ENCODE measurements around the gene LRP1. TPM values are rescaled to one million over a fixed set of nuclear protein-coding genes. Genes with fewer than 3 reads are reported as not detected.

LRP1 gene
- total and polyA plus RNA-seq, 2 of the 4 experiments (the other 2 are of a cell fraction) = 73.1 to 142 TPM

DNA sequence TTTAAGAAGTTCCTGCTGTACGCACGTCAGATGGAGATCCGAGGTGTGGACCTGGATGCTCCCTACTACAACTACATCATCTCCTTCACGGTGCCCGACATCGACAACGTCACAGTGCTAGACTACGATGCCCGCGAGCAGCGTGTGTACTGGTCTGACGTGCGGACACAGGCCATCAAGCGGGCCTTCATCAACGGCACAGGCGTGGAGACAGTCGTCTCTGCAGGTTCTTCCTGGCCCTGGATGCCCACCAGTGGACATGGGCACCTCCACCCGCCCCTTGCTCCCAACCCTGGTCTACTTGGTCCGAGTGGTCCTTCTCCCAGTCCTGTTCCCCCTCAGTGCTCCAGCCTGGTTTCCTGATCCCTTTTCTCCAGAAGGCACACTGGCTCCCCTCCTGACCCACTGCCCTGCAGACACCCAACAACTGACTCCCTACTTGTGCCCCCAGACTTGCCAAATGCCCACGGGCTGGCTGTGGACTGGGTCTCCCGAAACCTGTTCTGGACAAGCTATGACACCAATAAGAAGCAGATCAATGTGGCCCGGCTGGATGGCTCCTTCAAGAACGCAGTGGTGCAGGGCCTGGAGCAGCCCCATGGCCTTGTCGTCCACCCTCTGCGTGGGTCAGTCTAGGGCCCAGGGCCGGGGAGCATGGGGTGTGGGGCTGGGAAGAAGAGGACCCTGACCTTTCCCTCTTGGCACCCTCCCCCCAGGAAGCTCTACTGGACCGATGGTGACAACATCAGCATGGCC, 51.2 kb downstream of the LRP1 start:
- Histone ChIP-seq H3K4me2 (ENCODE audit: low read depth, low read length) (no peak overlapping the region), H3K23ac (ENCODE audit: low read depth, low read length) (no peak overlapping the region), H4K20me1 (ENCODE audit: insufficient read depth, low read length) (peaks cover 30% of the 10 kb centered on the region), H2BK15ac (ENCODE audit: low read depth, low read length) (no peak overlapping the region), H3K14ac (replicated peaks; ENCODE audit: low read depth, low read length) (no peak overlapping the region), H2BK20ac (ENCODE audit: low read depth, low read length) (no peak overlapping the region), H3K4me1 (ENCODE audit: control insufficient read depth, insufficient read depth, low read length) (no peaks in the 10 kb centered on the region), H2AK9ac (replicated peaks; ENCODE audit: low read depth, low read length, poor library complexity) (no peak overlapping the region), H3K18ac (ENCODE audit: low read depth, low read length) (no peak overlapping the region), H4K91ac (ENCODE audit: insufficient read depth, low read depth, low read length) (no peak overlapping the region), H3K56ac (ENCODE audit: extremely low read depth, insufficient read depth, low read length) (no peak overlapping the region), H3K36me3 (ENCODE audit: control insufficient read depth, insufficient read depth, low read length) (peaks cover 93% of the 10 kb centered on the region), H2AFZ (replicated peaks; ENCODE audit: low read length, poor library complexity) (no peak overlapping the region), H3K4ac (ENCODE audit: low read depth, low read length) (no peak overlapping the region), H2AK5ac (ENCODE audit: low read depth, low read length) (no peak overlapping the region), H3K79me1 (ENCODE audit: low read depth in 1 of 2, low read length in 2 of 2) (peaks cover 5 to 49% of the 10 kb centered on the region in 2 experiments; a peak in 3 of 4 replicates), H2BK5ac (ENCODE audit: low read depth, low read length, poor library complexity, severe bottlenecking) (no peak overlapping the region), H3K4me3 (ENCODE audit: insufficient read depth, low read depth, low read length) (no peak overlapping the region), H3K27me3 (ENCODE audit: control insufficient read depth, insufficient read depth, low read length) (no peaks in the 10 kb centered on the region), H4K8ac (ENCODE audit: low read depth in 2 of 2, low read length in 2 of 2) (no peak overlapping the region), H3K27ac (ENCODE audit: insufficient read depth, low read length) (no peak overlapping the region), H3K9ac (ENCODE audit: low read depth, low read length) (no peak overlapping the region), H4K5ac (ENCODE audit: low read depth, low read length) (no peak overlapping the region), H3K9me3 (ENCODE audit: control insufficient read depth, insufficient read depth, low read length) (no peaks in the 10 kb centered on the region), H3K9me1 (ENCODE audit: insufficient read depth, low read length) (no peaks in the 10 kb centered on the region), H2BK120ac (ENCODE audit: low read depth, low read length) (no peak overlapping the region)
- DNase-seq (no peak), ATAC-seq (ENCODE audit: low read depth) (no peak)
- ChIA-PET POLR2A (ENCODE audit: unreplicated experiment) (no interaction called here), CTCF (no interaction called here)
- no peak for TF ChIP-seq POLR2A (IDR thresholded peaks at IDR 0.05; ENCODE audit: low read depth, low read length)
- no peak for TF ChIP-seq RCOR1 (IDR thresholded peaks at IDR 0.05; ENCODE audit: insufficient replicate concordance, low read length)
- TF ChIP-seq BHLHE40 (IDR thresholded peaks at IDR 0.05; ENCODE audit: low read depth, low read length) = no peak
- TF ChIP-seq USF2 (IDR thresholded peaks at IDR 0.05; ENCODE audit: low read depth, low read length) = no peak
- no peak for TF ChIP-seq SMC3 (IDR thresholded peaks at IDR 0.05; ENCODE audit: low read depth, low read length)
- TF ChIP-seq MAFK (IDR thresholded peaks at IDR 0.05; ENCODE audit: low read depth, low read length) = no peak
- no peak for TF ChIP-seq RFX5 (IDR thresholded peaks at IDR 0.05; ENCODE audit: low read depth, low read length)
- no peak for TF ChIP-seq MXI1 (IDR thresholded peaks at IDR 0.05; ENCODE audit: borderline replicate concordance, low read depth, low read length)
- TF ChIP-seq CTCF (conservative IDR thresholded peaks at IDR 0.05; ENCODE audit: low read depth, low read length) = no peak
- TF ChIP-seq MAZ (IDR thresholded peaks at IDR 0.05; ENCODE audit: borderline replicate concordance, low read depth, low read length) = no peak
- TF ChIP-seq FOS (IDR thresholded peaks at IDR 0.05; ENCODE audit: low read depth, low read length) = no peak
- TF ChIP-seq CHD1 (IDR thresholded peaks at IDR 0.05; ENCODE audit: low read depth, low read length) = no peak
- TF ChIP-seq NFE2L2 (IDR thresholded peaks at IDR 0.05; ENCODE audit: low read depth, low read length) = no peak
- TF ChIP-seq, protein P1, sequence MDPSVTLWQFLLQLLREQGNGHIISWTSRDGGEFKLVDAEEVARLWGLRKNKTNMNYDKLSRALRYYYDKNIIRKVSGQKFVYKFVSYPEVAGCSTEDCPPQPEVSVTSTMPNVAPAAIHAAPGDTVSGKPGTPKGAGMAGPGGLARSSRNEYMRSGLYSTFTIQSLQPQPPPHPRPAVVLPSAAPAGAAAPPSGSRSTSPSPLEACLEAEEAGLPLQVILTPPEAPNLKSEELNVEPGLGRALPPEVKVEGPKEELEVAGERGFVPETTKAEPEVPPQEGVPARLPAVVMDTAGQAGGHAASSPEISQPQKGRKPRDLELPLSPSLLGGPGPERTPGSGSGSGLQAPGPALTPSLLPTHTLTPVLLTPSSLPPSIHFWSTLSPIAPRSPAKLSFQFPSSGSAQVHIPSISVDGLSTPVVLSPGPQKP (IDR thresholded peaks at IDR 0.05; ENCODE audit: borderline replicate concordance, low read depth, low read length) = no peak
- TF ChIP-seq RAD21 (IDR thresholded peaks at IDR 0.05; ENCODE audit: low read length) = no peak
- no peak for TF ChIP-seq CEBPB (IDR thresholded peaks at IDR 0.05; ENCODE audit: low read depth, low read length)
- in situ Hi-C loops (cut with MboI; ENCODE audit: low sequenced_read_pairs) (loop anchor here (5.0 kb wide), 2 partner anchors 57 to 112 kb away; no protein-coding TSS in a partner anchor), dilution Hi-C loops (cut with HindIII; ENCODE audit: low sequenced_read_pairs, unreplicated experiment) (no loop called here), intact Hi-C loops (cut with micrococcal nuclease) (no loop called here)
- WGBS, 2 experiments (ENCODE audit: extremely low coverage in 2 of 2, insufficient read length in 1 of 2) = 93% methylated on average over 8 of the region's 27 CpGs; no CpG with 5 or more reads in 1 of the 2 experiments
- BruUV-seq (replicated peaks) = TSS peak; percentile 94

Data from IMR-90 (cell line).